HG03139 (cell line): ENCODE measurements around the gene TSPAN14.
"Not testable (repeated sequence)": the region's sequence is repeated elsewhere in the genome, so short reads cannot be mapped to it uniquely, and the experiment has no call there.

Source experiments
- ATAC-seq: cut with Tn5 transposase; IDR thresholded peaks from one replicate; pipeline ENCODE4 v1.9.1; 2021; ENCODE audit not compliant: unreplicated experiment

TSPAN14 gene

DNA sequence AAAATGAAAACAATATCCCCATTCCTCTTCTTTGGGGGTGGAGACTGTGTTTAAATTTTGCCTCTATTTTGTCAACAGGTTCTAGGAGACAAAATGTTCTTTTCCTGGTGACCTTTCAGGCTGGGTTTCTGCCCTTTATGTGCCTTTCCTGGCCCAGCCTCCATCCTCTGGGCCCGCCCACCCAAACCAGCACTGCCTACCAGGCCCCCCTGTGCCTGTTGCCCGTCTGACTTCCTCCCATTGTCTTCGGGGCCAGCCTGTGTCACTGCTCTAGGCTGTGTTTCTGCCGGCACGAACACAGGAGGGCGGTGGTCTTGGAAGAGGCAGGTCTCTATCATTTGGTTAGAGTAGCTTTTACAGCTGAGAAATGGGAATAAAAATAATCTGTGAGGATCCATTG is 13.9 kb downstream of the TSPAN14 start:
- ATAC-seq = no peak

DNA sequence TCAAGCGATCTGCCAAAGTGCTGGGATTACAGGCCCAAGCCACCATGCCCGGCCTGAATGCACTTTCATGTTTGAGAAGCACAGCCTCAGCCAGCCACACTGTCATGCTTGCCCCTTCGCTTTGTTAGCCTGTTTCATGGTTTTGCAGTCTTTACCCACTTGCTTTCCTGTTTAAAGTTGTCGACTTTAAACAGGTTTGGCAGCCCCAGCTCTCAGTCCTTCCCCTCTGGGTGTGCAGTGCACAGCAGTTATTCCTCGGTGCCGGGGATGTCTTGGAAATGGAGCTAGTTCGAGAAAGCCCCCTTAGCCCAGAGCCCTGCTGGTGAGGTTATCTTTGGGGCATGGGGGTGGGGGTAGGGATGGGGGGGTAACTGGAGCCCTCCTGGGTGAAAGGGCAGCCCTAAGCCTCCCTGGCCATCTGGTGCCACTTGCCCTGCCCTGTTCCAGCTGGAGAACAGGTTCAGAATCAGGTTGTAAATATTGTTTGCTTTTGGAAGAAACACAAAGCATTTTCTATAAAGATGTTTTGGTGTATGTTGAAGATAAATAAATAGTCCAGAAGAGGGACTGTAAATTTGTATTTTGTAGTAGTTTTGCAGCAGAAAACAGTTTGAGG is 14.8 kb downstream of the TSPAN14 start:
- ATAC-seq = no peak

- no peak for ATAC-seq
Observed at GRCh38 chr10:80470266-80470665, 16.2 kb downstream of the TSPAN14 start.

DNA sequence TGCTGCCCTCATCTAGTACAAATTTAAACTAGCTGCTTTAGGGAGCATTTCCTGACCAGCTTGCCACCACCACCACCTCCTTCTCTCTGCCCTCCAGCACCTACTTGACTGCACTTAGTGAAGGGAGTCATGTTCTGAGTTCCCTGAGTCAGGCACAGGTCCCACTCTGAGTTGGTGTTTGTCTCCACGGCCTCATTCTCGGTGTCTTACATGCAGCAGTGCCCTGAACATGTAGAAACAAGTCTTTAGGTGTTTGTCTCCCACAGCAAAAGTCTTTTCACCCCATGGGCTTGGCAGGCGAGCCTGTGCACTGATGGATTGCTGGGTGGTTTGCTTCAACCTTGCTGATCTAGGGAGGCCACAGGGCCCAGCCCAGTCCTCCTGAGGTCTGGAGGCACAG is 16.9 kb downstream of the TSPAN14 start:
- ATAC-seq = no peak

- ATAC-seq = peak; percentile 35
Observed at GRCh38 chr10:80471715-80472233, 17.7 kb downstream of the TSPAN14 start.

DNA sequence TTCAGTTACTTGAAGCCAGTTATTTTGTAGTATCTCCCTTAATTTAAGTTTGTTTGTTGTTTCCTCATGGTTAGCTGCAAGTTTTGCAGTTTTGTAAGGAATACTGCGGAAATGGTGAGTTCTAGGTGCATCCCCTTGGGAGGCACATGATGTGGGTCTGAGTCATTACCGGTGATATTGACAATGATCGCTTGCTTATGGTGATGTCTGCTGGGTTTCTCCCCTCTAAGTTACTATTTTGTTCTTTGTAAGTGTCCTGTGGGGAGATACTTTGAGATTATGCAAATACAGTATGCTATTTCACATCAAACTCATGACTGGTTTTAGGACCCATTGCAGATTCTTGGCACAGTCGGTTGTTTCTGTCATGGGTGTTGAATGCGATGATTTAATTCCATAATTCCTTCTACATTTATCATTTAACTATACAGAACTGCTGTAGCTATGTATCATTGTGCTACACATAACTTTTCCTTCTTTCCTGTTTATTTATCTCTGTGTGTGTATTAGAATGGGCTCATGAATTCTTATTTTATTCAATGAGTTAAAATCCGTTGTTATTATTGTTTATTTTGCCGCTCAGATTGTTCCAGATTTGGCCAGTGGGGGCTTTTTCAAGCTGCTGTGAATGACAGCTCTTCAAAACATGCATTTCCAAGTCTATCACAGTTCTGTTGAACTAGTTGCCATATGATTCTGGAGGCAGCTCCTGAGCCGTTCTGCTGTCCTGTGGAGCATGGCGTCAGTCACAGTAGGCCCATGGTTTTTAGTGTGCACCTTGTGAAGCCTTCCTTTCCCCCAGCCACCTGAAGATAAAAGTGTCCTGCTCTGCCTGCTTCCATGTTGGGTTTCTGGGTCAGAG is 18.4 kb downstream of the TSPAN14 start:
- peak; percentile 83 for ATAC-seq

GRCh38 chr10:80473096-80473657 is 19.1 kb downstream of the TSPAN14 start:
- ATAC-seq = no peak

GRCh38 chr10:80473692-80474596 is 19.8 kb downstream of the TSPAN14 start:
- ATAC-seq = no peak

GRCh38 chr10:80474597-80474910 is 20.4 kb downstream of the TSPAN14 start:
- no peak for ATAC-seq

DNA sequence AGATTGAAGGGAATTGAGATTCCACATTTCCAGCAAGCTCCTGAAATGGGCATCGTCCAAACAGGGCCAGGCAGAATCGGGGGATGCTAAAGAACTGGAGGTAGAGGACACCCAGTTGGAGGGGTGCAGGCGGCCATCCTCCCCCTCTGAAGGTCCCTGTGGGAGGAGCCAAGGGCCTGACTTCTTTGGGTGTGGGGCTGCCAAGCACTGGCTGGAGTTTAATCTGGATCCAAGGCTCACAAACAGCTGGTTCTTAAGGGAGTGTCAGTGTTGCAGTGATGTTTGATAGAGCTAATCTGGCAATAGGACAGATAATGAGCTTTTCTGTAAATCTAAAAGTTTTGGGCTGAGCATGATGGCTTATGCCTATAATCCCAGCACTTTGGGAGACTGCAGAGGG is 20.8 kb downstream of the TSPAN14 start:
- no peak for ATAC-seq

GRCh38 chr10:80475641-80476040 is 21.5 kb downstream of the TSPAN14 start:
- ATAC-seq = not testable (repeated sequence)

DNA sequence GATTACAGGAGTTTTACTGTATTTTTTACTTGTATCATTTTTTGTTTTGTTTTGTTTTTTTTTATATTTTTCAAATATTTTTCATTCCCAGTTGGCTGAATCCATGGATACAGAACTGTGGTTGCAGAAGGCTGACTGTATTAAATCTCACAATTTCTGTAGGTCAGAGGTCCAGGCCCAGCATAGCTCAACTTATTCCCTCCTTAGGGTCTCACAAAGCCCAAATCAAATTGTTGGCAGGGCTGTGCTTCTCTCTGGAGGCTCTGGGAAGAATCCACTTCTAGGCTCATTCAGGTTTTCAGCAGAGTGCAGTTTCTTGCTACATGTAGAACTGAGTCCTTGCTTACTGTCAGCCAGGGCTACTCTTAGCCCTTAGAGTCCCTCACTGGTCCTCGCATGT is 22.6 kb downstream of the TSPAN14 start:
- no peak for ATAC-seq

- no peak for ATAC-seq
Observed at GRCh38 chr10:80477813-80478212, 23.7 kb downstream of the TSPAN14 start.

GRCh38 chr10:80480373-80480772 is 26.3 kb downstream of the TSPAN14 start:
- not testable (repeated sequence) for ATAC-seq

DNA sequence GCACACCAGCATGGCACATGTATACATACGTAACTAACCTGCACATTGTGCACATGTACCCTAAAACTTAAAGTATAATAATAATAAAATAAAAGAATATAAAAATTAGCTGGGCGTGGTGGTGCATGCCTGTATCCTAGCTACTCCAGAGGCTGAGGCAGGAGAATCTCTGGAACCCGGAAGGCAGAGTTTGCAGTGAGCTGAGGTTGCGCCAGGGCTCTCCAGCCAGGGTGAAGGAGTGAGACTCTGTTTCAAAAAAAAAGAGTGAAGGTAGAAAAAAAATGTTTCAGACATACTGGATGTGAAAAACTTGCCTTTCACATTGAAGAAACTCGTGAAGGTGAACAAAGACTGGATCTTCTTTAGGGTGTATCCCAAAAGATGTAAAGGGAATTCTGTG is 26.7 kb downstream of the TSPAN14 start:
- no peak for ATAC-seq

GRCh38 chr10:80484243-80484642 is 30.1 kb downstream of the TSPAN14 start:
- ATAC-seq = no peak

DNA sequence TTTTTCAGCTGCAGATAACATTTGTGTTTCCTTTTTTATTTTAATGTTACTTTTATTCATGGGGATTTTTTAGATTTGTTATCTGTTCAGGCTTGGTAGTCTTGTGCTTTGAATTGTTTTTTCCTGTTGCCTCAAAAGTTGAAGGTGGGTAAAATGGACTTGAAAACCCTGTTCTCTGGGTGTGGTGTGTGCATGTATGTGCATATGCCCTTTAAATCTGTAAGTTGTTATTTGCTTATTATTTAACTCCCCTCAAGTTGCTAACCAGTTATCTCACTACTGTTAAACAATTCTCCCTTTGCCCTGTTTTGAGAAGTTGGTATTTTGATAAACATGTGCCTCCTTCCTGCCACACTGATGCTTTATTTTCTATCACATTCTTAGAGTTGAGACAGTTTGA is 30.6 kb downstream of the TSPAN14 start:
- no peak for ATAC-seq

- ATAC-seq = no peak
Observed at GRCh38 chr10:80485076-80485945, 31.2 kb downstream of the TSPAN14 start.

- ATAC-seq = no peak
Observed at GRCh38 chr10:80485946-80486764, 32.0 kb downstream of the TSPAN14 start.
